Epithelial cell of proximal tubule (primary cell): Measurements from ENCODE around the gene PTPN3. TPM values are rescaled to one million over a fixed set of nuclear protein-coding genes. Genes with fewer than 3 reads are reported as not detected.
A peak's percentile ranks its signal among the peaks of the same experiment; 100 is the strongest.
"Not testable (repeated sequence)": the region's sequence is repeated elsewhere in the genome, so short reads cannot be mapped to it uniquely, and the experiment has no call there.

Source experiments
- DNase-seq: peaks from one replicate; pipeline ENCODE4 v3.0.0-alpha.2; 2011; ENCODE audit warnings: low read depth
- H3K4me3 ChIP-seq: 2 replicates; pipeline ENCODE4 v1.5.1; 2011; ENCODE audit warnings: low read depth, mild to moderate bottlenecking, low read length
- CTCF ChIP-seq: conservative IDR thresholded peaks from 2 replicates; pipeline ENCODE4 v1.5.1; 2012; ENCODE audit warnings: low read depth, mild to moderate bottlenecking, low read length
- total RNA-seq: library from RNA; depleted of rRNA; stranded (reverse); fragments of >200 nt; gene quantifications from 2 replicates; pipeline ENCODE4 v1.2.3, GENCODE V29; 2015

PTPN3 gene
- total RNA-seq, 1 donor from 2014 or later, result 53.0 TPM

DNA sequence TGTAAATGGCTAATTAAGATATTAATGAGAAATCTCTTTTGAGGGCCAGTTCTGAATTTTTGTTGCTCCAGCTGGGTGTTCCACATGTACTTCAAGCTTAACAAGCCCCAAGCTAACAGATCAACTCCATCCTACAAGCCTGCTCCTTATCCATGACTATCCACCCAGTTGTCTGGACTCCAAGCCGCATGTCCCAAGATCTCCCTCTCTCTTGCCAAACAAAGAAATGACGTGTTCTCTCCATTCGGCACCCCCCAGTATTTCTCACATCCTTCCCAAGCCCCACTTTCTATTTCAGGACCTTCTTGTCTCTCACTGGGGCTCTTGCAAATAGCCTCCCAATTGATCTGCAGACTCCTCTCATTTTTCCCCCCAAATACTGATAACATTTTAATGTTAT is 15.8 kb upstream of the PTPN3 start:
- no peak overlapping the region for H3K4me3 ChIP-seq
- TF ChIP-seq CTCF, result no peak
- no peak for DNase-seq

GRCh38 chr9:109512170-109512756 is 14.2 kb upstream of the PTPN3 start:
- DNase-seq, result no peak
- no peak overlapping the region for H3K4me3 ChIP-seq
- no peak for TF ChIP-seq CTCF

- TF ChIP-seq CTCF, result no peak
- DNase-seq, result no peak
These were observed 12.4 kb upstream of the PTPN3 start for GRCh38 chr9:109510506-109510905.

DNA sequence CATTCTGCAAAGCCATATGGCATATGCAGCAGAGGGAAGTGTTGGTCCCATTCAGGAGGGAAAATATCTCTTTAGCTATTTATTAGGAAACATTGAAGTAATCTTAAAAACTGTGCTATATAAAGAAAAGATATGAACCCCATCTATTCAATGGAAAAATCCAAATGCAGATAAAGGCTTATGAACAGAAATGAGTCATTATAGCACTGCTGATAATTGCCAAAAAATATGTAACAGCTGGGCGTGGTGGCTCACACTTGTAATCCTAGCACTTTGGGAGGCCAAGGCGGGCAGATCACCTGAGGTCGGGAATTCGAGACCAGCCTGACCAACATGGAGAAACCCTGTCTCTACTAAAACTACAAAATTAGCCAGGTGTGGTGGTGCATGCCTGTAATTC is 11.9 kb upstream of the PTPN3 start:
- not testable (repeated sequence) for DNase-seq

More at GRCh38 chr9:109510506-109510905, 12.4 kb upstream of the PTPN3 start:
- H3K4me3 ChIP-seq, result no peak overlapping the region

DNA sequence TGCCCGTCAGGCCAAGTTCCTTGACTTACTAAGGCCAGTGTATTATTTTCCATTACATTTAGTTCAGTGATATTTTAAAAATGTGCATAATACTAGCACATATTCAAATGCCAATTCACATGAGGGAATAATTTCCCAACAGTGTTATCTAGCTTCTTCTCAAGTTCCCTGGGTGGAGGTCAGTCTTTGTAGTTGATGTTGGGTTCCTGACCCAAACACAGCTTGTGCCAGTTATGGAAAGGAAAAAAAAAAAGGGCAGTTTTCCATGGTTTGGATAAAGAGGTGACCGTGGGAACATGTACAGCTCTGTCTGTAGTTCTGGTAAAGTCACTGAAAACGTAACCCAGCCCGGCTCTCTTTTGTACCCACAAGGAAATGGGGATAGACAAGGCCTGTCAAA is 11.5 kb upstream of the PTPN3 start:
- H3K4me3 ChIP-seq, result no peak overlapping the region
- no peak for DNase-seq
- no peak for TF ChIP-seq CTCF

More for the DNA sequence above, 11.9 kb upstream of the PTPN3 start:
- H3K4me3 ChIP-seq, result not testable (repeated sequence)

- peak; percentile 79 for DNase-seq
- no peak overlapping the region for H3K4me3 ChIP-seq
These were observed 9.3 kb upstream of the PTPN3 start for GRCh38 chr9:109507421-109507838.

GRCh38 chr9:109506097-109506712 is 8.1 kb upstream of the PTPN3 start:
- H3K4me3 ChIP-seq, result no peak overlapping the region
- no peak for TF ChIP-seq CTCF
- peak; percentile 77 for DNase-seq

More at GRCh38 chr9:109507421-109507838, 9.3 kb upstream of the PTPN3 start:
- TF ChIP-seq CTCF, result no peak
